CD4-positive, alpha-beta T cell (primary cell): ENCODE measurements around the gene POLR3G. TPM values are rescaled to one million over a fixed set of nuclear protein-coding genes. Genes with fewer than 3 reads are reported as not detected.
A peak's percentile ranks its signal among the peaks of the same experiment; 100 is the strongest.

Experiments used
- ATAC-seq: fragments of 200-7000 bp; cut with Tn5 transposase; one replicate; pipeline ENCODE4 v1.10.0; 2022; ENCODE audit warnings: mild to moderate bottlenecking; ENCODE audit not compliant: poor library complexity
- CTCF ChIA-PET: fragments of 350-600 bp; sonication (Branson Sonifier 250); formaldehyde crosslinking; loops from one replicate; lab custom pipeline; 2021; ENCODE audit warnings: antibody characterized with exemption, inconsistent platforms; lab: Charles Lee
- POLR2A ChIA-PET: fragments of 350-600 bp; sonication (Branson Sonifier 250); formaldehyde crosslinking; loops from one replicate; lab custom pipeline; 2021; ENCODE audit warnings: antibody characterized with exemption, inconsistent platforms; lab: Charles Lee
- DNase-seq, 14 experiments: peaks; one replicate each; pipeline ENCODE4 v3.0.0-alpha.2; 2013 to 2020; ENCODE audit warnings: mixed read lengths in 2 of 14
- H3K27ac ChIP-seq, 2 donors: one replicate each; pipeline versions ENCODE4 v1.5.1 to v1.7.0; 2013; ENCODE audit warnings: low read length in 2 of 2, low read depth in 1 of 2, mild to moderate bottlenecking in 1 of 2
- H3K27me3 ChIP-seq, 2 experiments: 1 replicate in 1 of 2; 2 replicates in 1 of 2; pipeline versions ENCODE4 v1.6.1 to v1.7.0; 2013; ENCODE audit warnings: low read length in 2 of 2, control low read depth in 1 of 2, mild to moderate bottlenecking in 1 of 2, moderate library complexity in 1 of 2; ENCODE audit not compliant: insufficient read depth in 2 of 2, control insufficient read depth in 1 of 2
- H3K36me3 ChIP-seq: one replicate; pipeline ENCODE4 v1.6.1; 2013; ENCODE audit warnings: low read length, control low read depth; ENCODE audit not compliant: insufficient read depth
- H3K4me1 ChIP-seq: one replicate; pipeline ENCODE4 v1.6.1; 2013; ENCODE audit warnings: low read length, control low read depth; ENCODE audit not compliant: insufficient read depth
- H3K4me3 ChIP-seq: one replicate; pipeline ENCODE4 v1.5.1; 2013; ENCODE audit warnings: mild to moderate bottlenecking, low read length, moderate library complexity
- H3K9me3 ChIP-seq, 2 experiments: 1 replicate in 1 of 2; 2 replicates in 1 of 2; pipeline versions ENCODE4 v1.6.1 to v1.7.0; 2013; ENCODE audit warnings: low read length in 2 of 2, mild to moderate bottlenecking in 2 of 2, control low read depth in 1 of 2, moderate library complexity in 1 of 2; ENCODE audit not compliant: control insufficient read depth in 1 of 2, insufficient read depth in 1 of 2
- H3K27ac Mint-ChIP-seq: one replicate; pipeline ENCODE4 v1.8.0; 2020; ENCODE audit warnings: mixed read lengths
- H3K27me3 Mint-ChIP-seq: one replicate; pipeline ENCODE4 v1.8.0; 2021; ENCODE audit warnings: mixed read lengths
- H3K36me3 Mint-ChIP-seq: one replicate; pipeline ENCODE4 v1.8.0; 2021; ENCODE audit warnings: low read depth, mixed read lengths
- H3K4me1 Mint-ChIP-seq: one replicate; pipeline ENCODE4 v1.8.0; 2021; ENCODE audit warnings: low read depth, mixed read lengths
- H3K4me3 Mint-ChIP-seq: one replicate; pipeline ENCODE4 v1.8.0; 2020; ENCODE audit warnings: mild to moderate bottlenecking, mixed read lengths
- H3K9me3 Mint-ChIP-seq: one replicate; pipeline ENCODE4 v1.8.0; 2020; ENCODE audit warnings: mixed read lengths
- intact Hi-C, 2 experiments: fragments of 100-400 bp; cut with DNase I in 1 of 2; cut with micrococcal nuclease in 1 of 2; formaldehyde crosslinking; loops; one replicate each; pipeline versions ENCODE4 v1.15.1 to v1.9.0; 2023 to 2025; cut with DNase I, micrococcal nuclease
- total RNA-seq, 174 experiments: library from RNA in 2 of 174; stranded (reverse) in 2 of 174; gene quantifications; one replicate each; pipeline ENCODE4 v1.2.3 and lab custom pipeline; 2021 to 2026
- TF ChIP-seq, protein P1 (sequence below): fragments of 200-600 bp; IDR thresholded peaks from one replicate; pipeline ENCODE4 v1.8.0; 2022; ENCODE audit warnings: antibody characterized with exemption, mild to moderate bottlenecking

POLR3G gene
- total RNA-seq, 2 experiments from 2014 or later, result 0.80 to 2.3 TPM

DNA sequence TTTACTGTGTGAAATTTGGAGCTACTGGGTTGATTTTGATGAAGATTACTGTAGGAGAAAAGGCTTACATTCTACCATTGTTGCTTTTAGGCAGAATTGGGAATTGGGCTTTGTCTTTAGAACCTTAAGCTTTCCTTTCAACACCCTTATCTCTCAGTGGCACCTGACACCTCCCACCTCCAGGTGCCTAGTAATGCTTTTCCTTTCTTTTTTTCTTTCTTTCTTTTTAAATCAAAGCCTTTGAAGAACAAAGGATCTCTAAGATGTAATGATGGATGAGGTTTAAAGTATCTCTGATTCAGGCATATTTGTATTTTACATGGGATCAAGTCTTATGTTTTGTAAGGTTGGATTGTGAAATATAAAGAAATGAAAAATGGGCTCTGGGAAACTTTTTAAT lies 81.0 kb downstream of the POLR3G start:
- Histone ChIP-seq H3K9me3 (peaks cover 0 to 5% of the 10 kb centered on the region in 2 experiments), H3K4me1 (peaks cover 10% of the 10 kb centered on the region), H3K27ac (no peak overlapping the region), H3K4me3 (no peak overlapping the region), H3K36me3 (no peaks in the 10 kb centered on the region), H3K27me3 (peaks cover 20 to 51% of the 10 kb centered on the region in 2 experiments)
- DNase-seq (no peak), ATAC-seq (no peak)
- ChIA-PET POLR2A (interaction anchor here (1.1 kb wide), 1 partner anchor 104 kb away, joined by 4 read pairs; no protein-coding TSS in a partner anchor), CTCF (interaction anchor here (0.7 kb wide), 1 partner anchor 9 kb away, joined by 3 read pairs; no protein-coding TSS in a partner anchor)
- intact Hi-C loops, result no loop called here
- Mint-ChIP-seq H3K27me3 (peaks cover 87% of the 10 kb centered on the region), H3K9me3 (no peaks in the 10 kb centered on the region), H3K4me3 (no peak overlapping the region), H3K36me3 (no peaks in the 10 kb centered on the region), H3K4me1 (peaks cover 11% of the 10 kb centered on the region), H3K27ac (no peak overlapping the region)
- TF ChIP-seq, protein P1, sequence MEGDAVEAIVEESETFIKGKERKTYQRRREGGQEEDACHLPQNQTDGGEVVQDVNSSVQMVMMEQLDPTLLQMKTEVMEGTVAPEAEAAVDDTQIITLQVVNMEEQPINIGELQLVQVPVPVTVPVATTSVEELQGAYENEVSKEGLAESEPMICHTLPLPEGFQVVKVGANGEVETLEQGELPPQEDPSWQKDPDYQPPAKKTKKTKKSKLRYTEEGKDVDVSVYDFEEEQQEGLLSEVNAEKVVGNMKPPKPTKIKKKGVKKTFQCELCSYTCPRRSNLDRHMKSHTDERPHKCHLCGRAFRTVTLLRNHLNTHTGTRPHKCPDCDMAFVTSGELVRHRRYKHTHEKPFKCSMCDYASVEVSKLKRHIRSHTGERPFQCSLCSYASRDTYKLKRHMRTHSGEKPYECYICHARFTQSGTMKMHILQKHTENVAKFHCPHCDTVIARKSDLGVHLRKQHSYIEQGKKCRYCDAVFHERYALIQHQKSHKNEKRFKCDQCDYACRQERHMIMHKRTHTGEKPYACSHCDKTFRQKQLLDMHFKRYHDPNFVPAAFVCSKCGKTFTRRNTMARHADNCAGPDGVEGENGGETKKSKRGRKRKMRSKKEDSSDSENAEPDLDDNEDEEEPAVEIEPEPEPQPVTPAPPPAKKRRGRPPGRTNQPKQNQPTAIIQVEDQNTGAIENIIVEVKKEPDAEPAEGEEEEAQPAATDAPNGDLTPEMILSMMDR, result no peak

DNA sequence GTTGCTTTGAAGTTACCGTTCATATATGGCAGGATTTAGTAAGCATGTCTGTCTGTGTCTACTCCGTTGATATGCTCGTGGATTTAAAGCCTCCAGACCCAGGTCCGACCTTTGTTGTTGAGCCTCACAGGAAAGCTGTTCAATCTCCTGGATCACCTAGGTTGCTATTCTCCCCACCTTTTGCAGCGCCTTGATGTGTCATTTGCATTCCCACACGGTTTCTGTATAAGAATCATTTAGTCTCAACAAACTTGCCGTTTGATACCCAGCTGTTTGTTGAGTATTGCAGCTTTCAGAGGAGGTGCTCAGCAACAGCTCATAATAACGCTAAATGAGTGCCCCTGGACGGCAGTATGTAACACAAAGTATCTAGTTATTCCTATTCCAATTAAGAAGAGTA lies 82.7 kb downstream of the POLR3G start:
- TF ChIP-seq, protein P1, result no peak
- intact Hi-C loops, result no loop called here
- peaks cover 10% of the 10 kb centered on the region for H3K4me1 ChIP-seq
- no peak for DNase-seq
- Mint-ChIP-seq H3K4me1 (peaks cover 11% of the 10 kb centered on the region), H3K27me3 (peaks cover 91% of the 10 kb centered on the region), H3K9me3 (no peaks in the 10 kb centered on the region), H3K36me3 (no peaks in the 10 kb centered on the region), H3K4me3 (no peak overlapping the region), H3K27ac (no peak overlapping the region)
- ATAC-seq, result no peak
- CTCF ChIA-PET, result interaction anchor here (0.9 kb wide), 1 partner anchor 14 kb away, joined by 3 read pairs; no protein-coding TSS in a partner anchor
- no peak overlapping the region for H3K4me3 ChIP-seq
- POLR2A ChIA-PET, result interaction anchor here (0.6 kb wide), 1 partner anchor 83 kb away, joined by 3 read pairs; the partner anchor contains the start of genes MBLAC2 and POLR3G
- peaks cover 20 to 63% of the 10 kb centered on the region in 2 experiments for H3K27me3 ChIP-seq
- H3K9me3 ChIP-seq, result peaks cover 0 to 5% of the 10 kb centered on the region in 2 experiments
- H3K27ac ChIP-seq, result no peak overlapping the region
- H3K36me3 ChIP-seq, result no peaks in the 10 kb centered on the region

DNA sequence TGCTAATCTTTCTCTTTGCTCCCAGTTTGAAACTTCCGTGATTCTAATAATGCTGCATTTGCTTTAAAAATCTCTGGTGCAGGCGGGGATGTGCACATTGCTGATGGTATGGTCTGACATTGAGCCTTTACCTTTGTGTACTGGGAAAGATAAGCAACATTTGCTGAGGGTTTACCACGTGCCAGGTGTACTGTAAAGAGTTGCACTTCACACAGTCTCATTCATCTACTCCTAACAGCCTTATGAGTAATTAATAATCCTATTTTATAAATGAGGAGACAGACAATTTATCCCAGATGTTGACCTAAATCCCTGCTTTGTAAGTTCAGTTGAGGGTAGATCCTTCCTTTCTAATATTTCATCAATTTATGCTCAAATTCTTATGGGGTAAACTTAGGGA lies 83.2 kb downstream of the POLR3G start:
- Histone ChIP-seq H3K36me3 (no peaks in the 10 kb centered on the region), H3K4me1 (peaks cover 10% of the 10 kb centered on the region), H3K9me3 (peaks cover 0 to 5% of the 10 kb centered on the region in 2 experiments), H3K27ac (no peak overlapping the region), H3K4me3 (no peak overlapping the region), H3K27me3 (peaks cover 20 to 64% of the 10 kb centered on the region in 2 experiments)
- DNase-seq (no peak), ATAC-seq (no peak)
- ChIA-PET POLR2A (interaction anchor here (0.6 kb wide), 1 partner anchor 83 kb away, joined by 3 read pairs; the partner anchor contains the start of genes MBLAC2 and POLR3G), CTCF (interaction anchor here (0.9 kb wide), 1 partner anchor 13 kb away, joined by 3 read pairs; no protein-coding TSS in a partner anchor)
- Mint-ChIP-seq H3K36me3 (no peaks in the 10 kb centered on the region), H3K27ac (no peak overlapping the region), H3K27me3 (peaks cover 90% of the 10 kb centered on the region), H3K4me3 (peak overlapping the region; percentile 30), H3K4me1 (peaks cover 11% of the 10 kb centered on the region), H3K9me3 (no peaks in the 10 kb centered on the region)
- TF ChIP-seq, protein P1, result no peak
- intact Hi-C loops, result no loop called here
